Measurements from ENCODE around the gene CCDC179.

CCDC179 gene

DNA sequence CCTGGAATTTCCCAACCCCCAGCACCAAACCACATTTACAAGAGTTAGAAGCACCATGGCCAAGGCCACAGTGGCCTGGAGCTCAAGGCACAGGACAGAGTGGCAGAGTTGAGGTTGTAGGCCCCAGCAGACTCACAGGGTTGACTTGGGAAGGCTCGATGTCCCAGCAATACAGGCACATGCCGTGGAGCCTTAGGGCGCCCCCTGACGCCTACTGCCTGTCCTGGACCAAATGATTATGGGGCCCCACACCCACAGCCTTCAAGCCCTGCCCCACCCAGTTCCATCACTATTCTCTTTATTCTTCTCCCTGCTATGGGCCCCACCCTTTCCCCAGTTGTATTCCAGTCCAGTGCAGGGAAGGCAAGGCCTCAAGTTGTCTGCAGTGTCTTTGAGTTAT is at the start of gene CCDC179:
CCDC179 (minus strand) TSS at position 234 of the 400 bp plus-strand sequence; CDS start at position 181, 53 bp downstream.
- H3K9me3 ChIP-seq (ENCODE audit: severe bottlenecking) = no peaks in the 10 kb centered on the region
- H3K36me3 ChIP-seq = no peaks in the 10 kb centered on the region
- no peak within 1 kb of the TSS for H3K4me3 ChIP-seq (ENCODE audit: low read depth, low read length)
- H3K27ac ChIP-seq = no peak within 1 kb of the TSS
- no peak for DNase-seq
- TF ChIP-seq, protein P1, sequence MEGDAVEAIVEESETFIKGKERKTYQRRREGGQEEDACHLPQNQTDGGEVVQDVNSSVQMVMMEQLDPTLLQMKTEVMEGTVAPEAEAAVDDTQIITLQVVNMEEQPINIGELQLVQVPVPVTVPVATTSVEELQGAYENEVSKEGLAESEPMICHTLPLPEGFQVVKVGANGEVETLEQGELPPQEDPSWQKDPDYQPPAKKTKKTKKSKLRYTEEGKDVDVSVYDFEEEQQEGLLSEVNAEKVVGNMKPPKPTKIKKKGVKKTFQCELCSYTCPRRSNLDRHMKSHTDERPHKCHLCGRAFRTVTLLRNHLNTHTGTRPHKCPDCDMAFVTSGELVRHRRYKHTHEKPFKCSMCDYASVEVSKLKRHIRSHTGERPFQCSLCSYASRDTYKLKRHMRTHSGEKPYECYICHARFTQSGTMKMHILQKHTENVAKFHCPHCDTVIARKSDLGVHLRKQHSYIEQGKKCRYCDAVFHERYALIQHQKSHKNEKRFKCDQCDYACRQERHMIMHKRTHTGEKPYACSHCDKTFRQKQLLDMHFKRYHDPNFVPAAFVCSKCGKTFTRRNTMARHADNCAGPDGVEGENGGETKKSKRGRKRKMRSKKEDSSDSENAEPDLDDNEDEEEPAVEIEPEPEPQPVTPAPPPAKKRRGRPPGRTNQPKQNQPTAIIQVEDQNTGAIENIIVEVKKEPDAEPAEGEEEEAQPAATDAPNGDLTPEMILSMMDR (IDR thresholded peaks at IDR 0.05; ENCODE audit: low read depth, low read length) = no peak
- H3K27me3 ChIP-seq (ENCODE audit: insufficient read depth, low read depth, severe bottlenecking) = no peaks in the 10 kb centered on the region

GRCh38 chr11:22903782-22904181 is 43.5 kb upstream of the CCDC179 start:
- no peaks in the 10 kb centered on the region for H3K36me3 ChIP-seq
- TF ChIP-seq, protein P1 (IDR thresholded peaks at IDR 0.05; ENCODE audit: low read depth, low read length) = no peak
- no peak for DNase-seq
- peaks cover under 1% of the 10 kb centered on the region for H3K27me3 ChIP-seq (ENCODE audit: insufficient read depth, low read depth, severe bottlenecking)
- H3K27ac ChIP-seq = no peak overlapping the region
- H3K9me3 ChIP-seq (ENCODE audit: severe bottlenecking) = no peaks in the 10 kb centered on the region
- no peak overlapping the region for H3K4me3 ChIP-seq (ENCODE audit: low read depth, low read length)

- TF ChIP-seq, protein P1 (IDR thresholded peaks at IDR 0.05; ENCODE audit: low read depth, low read length) = no peak
- Histone ChIP-seq H3K27me3 (ENCODE audit: insufficient read depth, low read depth, severe bottlenecking) (peaks cover 6% of the 10 kb centered on the region), H3K27ac (no peak overlapping the region), H3K36me3 (no peaks in the 10 kb centered on the region), H3K4me3 (ENCODE audit: low read depth, low read length) (no peak overlapping the region), H3K9me3 (ENCODE audit: severe bottlenecking) (no peaks in the 10 kb centered on the region)
- DNase-seq = no peak
These were observed 41.3 kb upstream of the CCDC179 start for GRCh38 chr11:22901603-22902002.

DNA sequence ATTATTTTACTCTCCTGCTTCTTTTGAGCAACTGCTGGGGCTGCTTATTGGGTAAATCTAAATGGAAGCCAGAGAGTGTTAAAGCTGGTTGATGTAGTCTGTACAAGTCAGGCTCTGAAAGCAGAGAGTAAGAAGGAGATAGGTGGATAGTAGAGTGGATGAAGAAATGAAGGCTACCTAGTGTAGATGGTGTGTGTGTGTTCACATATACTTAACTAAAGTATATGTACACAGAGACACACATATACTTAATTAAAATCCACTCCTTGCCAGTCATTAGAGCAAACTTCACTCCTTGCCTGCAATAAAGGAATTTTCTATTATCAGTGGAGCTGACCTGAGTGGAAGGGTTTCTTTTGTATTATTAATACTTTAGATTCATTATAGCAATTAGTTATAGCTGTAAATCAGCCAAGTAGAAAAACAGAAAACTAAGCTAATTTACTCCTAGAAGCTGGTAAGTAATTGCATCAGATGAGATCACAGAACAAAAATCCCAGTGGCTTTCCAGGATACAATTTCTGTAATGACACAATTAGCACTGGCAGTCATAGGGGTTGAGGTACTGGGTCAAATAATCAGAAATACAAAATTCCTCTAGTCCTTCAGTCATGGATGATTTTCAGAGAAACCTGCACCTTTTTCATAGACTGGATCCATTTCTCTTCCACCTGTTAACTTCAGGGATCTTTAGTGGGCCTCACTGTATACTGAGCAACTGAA is 40.7 kb upstream of the CCDC179 start:
- Histone ChIP-seq H3K4me3 (ENCODE audit: low read depth, low read length) (no peak overlapping the region), H3K27me3 (ENCODE audit: insufficient read depth, low read depth, severe bottlenecking) (peaks cover 6% of the 10 kb centered on the region), H3K27ac (no peak overlapping the region), H3K36me3 (no peaks in the 10 kb centered on the region), H3K9me3 (ENCODE audit: severe bottlenecking) (no peaks in the 10 kb centered on the region)
- DNase-seq = no peak
- TF ChIP-seq, protein P1 (IDR thresholded peaks at IDR 0.05; ENCODE audit: low read depth, low read length) = no peak

- Histone ChIP-seq H3K9me3 (ENCODE audit: severe bottlenecking) (no peaks in the 10 kb centered on the region), H3K36me3 (no peaks in the 10 kb centered on the region), H3K4me3 (ENCODE audit: low read depth, low read length) (no peak overlapping the region), H3K27ac (no peak overlapping the region), H3K27me3 (ENCODE audit: insufficient read depth, low read depth, severe bottlenecking) (peaks cover 6% of the 10 kb centered on the region)
- TF ChIP-seq, protein P1 (IDR thresholded peaks at IDR 0.05; ENCODE audit: low read depth, low read length) = no peak
- DNase-seq = no peak
These were observed 37.8 kb upstream of the CCDC179 start for GRCh38 chr11:22898036-22898435.

GRCh38 chr11:22890227-22890626 is 30.0 kb upstream of the CCDC179 start:
- Histone ChIP-seq H3K4me3 (ENCODE audit: low read depth, low read length) (no peak overlapping the region), H3K27me3 (ENCODE audit: insufficient read depth, low read depth, severe bottlenecking) (peaks cover 6% of the 10 kb centered on the region)
- TF ChIP-seq, protein P1 (IDR thresholded peaks at IDR 0.05; ENCODE audit: low read depth, low read length) = no peak

More at GRCh38 chr11:22890227-22890626, 30.0 kb upstream of the CCDC179 start:
- Histone ChIP-seq H3K27ac (no peak overlapping the region), H3K36me3 (no peaks in the 10 kb centered on the region), H3K9me3 (ENCODE audit: severe bottlenecking) (no peaks in the 10 kb centered on the region)
- DNase-seq = no peak
